GM13977 (cell line): ENCODE results near the gene DECR2.

ENCODE experiments used
- DNase-seq: peaks from one replicate; pipeline ENCODE4 v3.0.0; 2012; ENCODE audit warnings: low spot score
- in situ Hi-C: fragments of 300-500 bp; cut with MboI; formaldehyde crosslinking; loops from one replicate; pipeline ENCODE4 v1.12.0; 2022; ENCODE audit warnings: low sequenced_read_pairs, low pct_unique_long_range_greater_than_20kb, mixed read lengths, inconsistent platforms; ENCODE audit not compliant: unreplicated experiment
- TF ChIP-seq, protein P1 (sequence below): IDR thresholded peaks from 2 replicates; pipeline ENCODE4 v1.5.1; 2012; ENCODE audit warnings: mild to moderate bottlenecking, control low read depth; ENCODE audit not compliant: insufficient read depth; ENCODE audit errors: extremely low read depth, missing control alignments

DECR2 gene, protein sequence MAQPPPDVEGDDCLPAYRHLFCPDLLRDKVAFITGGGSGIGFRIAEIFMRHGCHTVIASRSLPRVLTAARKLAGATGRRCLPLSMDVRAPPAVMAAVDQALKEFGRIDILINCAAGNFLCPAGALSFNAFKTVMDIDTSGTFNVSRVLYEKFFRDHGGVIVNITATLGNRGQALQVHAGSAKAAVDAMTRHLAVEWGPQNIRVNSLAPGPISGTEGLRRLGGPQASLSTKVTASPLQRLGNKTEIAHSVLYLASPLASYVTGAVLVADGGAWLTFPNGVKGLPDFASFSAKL

DNA sequence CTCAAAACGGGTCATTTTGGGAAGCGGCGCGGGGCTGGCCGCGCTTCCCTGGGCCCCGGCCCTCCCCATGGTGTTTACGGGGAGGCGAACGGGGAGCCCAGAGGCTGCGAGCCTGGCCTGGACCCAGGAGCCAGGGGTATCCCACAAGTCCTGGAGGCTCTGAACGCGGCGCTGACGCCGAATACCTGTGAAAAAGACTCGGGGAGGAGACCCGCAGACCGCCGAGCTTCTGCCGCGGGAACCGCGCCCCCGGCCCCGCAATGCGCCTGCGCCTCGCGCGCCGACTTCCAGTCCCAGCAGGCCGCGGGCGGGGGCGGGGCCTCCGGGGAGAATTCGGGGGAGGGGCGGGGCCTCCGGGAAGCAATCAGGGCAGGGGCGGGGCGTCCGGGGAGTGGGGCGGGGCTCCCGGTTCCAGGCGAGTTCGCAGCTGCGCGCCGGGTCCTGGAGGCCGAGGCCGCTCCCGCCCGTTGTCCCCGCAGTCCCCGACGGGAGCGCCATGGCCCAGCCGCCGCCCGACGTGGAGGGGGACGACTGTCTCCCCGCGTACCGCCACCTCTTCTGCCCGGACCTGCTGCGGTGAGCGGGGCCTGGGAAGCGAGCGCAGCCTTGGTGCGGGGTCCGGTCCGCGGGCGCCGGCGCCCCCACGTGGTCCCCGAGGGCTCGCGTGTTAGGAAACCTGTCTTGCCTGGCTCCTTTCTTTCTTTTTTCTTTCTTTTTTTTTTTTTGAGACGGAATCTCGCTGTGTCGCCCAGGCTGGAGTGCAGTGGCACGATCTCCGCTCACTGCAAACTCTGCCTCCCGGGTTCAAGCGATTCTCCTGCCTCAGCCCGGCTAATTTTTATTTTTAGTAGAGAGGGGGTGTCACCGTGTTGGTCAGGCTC is at the start of gene DECR2:
DECR2 (plus strand) TSS at position 418 of the 881 bp plus-strand sequence; CDS start at position 497, 79 bp downstream.
- in situ Hi-C loops, result no loop called here
- peak; percentile 99 for DNase-seq
- TF ChIP-seq, protein P1, sequence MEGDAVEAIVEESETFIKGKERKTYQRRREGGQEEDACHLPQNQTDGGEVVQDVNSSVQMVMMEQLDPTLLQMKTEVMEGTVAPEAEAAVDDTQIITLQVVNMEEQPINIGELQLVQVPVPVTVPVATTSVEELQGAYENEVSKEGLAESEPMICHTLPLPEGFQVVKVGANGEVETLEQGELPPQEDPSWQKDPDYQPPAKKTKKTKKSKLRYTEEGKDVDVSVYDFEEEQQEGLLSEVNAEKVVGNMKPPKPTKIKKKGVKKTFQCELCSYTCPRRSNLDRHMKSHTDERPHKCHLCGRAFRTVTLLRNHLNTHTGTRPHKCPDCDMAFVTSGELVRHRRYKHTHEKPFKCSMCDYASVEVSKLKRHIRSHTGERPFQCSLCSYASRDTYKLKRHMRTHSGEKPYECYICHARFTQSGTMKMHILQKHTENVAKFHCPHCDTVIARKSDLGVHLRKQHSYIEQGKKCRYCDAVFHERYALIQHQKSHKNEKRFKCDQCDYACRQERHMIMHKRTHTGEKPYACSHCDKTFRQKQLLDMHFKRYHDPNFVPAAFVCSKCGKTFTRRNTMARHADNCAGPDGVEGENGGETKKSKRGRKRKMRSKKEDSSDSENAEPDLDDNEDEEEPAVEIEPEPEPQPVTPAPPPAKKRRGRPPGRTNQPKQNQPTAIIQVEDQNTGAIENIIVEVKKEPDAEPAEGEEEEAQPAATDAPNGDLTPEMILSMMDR, result peak; percentile 59

DNA sequence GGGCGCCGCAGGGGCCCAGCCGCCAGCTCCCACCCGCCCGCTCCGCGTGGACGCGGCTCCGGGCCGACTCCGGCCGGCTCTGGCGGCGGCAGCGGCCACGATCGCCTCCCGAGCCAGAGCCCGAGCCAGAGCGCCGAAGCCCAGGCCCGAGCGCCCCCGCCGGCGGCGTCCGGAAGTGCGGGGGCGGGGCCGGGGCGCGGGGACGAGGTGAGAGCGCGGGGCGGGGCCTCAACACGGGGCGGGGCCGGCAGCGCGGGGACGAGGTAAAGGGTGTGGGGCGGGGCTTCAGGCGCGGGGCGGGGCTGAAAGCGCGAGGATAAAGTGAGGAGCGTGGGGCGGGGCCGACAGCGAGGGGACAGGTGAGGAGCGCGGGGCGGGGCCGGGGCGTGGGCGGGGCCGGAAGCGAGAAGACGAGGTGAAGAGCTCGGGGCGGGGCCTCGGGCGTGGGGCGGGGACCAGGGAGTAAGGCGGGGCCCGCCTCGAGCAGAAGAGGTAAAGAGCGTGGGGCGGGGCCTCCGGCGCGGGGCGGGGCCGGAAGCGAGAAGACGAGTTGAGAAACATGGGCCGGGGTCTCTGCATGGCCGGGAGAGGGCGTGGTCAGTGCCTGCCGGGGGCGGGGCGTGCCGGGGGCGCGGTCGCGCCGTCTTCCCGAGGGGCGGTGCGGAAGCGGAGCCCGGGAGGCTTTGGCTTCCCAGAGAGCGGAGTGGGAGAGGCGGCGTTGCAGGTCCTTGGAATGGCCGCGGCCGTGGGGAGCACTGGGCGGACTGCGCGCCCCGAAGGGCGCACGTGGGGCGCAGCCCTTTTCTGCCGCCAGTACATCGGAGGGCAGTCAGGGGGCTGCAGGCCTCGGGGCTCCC is 48.9 kb upstream of the DECR2 start, which contains the start of gene AXIN1:
AXIN1 (minus strand) TSS at position 177 of the 857 bp plus-strand sequence. CDS start 5,698 bp downstream, outside the sequence.
- in situ Hi-C loops, result no loop called here
- TF ChIP-seq, protein P1, result peak; percentile 69
- DNase-seq, result peak; percentile 99

DNA sequence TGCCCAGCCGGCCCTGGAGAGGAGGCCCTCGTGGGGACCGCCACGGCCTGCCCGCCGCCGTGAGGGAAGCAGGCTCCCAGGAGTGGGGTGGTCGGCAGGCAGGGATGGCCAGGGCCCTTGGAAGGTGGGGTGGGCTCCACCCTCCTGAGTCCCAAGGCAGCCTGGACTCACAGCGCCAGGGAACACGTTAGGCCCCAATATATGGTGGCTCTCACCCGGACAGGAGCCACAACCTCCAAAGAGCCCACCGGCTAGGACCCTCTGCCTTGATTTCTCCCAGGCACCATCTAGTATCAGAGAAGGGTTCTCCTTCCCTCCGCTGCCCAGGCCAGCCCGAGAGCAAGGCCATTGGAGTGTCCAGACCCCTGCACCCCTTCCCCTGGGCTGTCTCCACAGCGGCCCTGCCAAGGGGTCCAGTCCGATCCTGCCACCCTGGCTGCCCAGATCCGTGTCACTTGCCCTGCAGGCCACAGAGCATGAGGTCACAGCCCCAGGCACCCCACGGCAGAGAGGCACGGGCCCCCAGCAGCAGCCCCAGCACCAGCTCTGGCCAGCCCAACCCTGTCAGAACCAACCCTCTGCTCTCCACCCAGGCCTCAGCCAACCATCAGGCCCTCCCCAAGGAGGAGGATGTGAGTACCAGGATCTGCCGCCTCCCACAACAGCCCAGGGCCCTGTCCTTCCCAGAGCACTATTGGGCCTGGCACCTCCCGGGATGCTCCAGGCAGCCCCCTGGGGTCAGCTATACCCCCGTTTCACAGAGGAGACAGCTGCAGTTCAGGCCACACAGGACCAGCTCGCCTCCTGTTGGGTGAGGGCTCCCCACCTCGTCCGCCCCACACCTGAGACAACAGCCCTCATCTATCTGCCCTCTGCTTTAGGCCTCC is 48.0 kb upstream of the DECR2 start:
- no peak for DNase-seq
- in situ Hi-C loops, result no loop called here
- TF ChIP-seq, protein P1, result no peak

DNA sequence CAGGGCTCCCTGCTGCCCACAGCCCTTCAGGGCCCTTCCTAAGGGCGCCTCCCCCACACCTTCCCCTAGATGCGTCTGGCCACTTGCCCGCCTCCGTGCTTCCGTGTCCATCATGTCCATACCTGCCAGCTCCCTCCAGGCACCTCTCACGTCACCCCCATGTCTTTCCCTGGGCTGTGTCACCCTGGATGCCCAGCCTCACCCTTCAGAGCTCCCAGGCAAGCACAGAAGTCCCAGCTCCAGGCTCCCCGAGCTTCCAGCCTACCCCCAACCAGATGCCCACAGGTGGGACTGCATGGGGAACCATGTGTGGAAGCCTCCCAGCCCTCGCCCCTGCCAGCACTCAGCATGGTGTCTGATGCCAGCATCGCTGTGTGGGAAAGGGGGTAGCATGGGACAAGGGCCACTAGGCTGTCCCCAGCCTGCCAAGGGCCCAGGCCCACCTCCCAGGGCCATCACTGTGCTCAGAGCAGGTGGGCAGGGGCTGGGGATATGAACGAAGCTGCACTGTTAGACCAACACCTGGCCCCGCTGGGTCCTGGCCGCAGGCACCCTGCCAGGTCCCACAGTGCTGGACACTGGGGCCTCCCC is 47.3 kb upstream of the DECR2 start:
- in situ Hi-C loops, result no loop called here
- TF ChIP-seq, protein P1, result no peak
- DNase-seq, result no peak

DNA sequence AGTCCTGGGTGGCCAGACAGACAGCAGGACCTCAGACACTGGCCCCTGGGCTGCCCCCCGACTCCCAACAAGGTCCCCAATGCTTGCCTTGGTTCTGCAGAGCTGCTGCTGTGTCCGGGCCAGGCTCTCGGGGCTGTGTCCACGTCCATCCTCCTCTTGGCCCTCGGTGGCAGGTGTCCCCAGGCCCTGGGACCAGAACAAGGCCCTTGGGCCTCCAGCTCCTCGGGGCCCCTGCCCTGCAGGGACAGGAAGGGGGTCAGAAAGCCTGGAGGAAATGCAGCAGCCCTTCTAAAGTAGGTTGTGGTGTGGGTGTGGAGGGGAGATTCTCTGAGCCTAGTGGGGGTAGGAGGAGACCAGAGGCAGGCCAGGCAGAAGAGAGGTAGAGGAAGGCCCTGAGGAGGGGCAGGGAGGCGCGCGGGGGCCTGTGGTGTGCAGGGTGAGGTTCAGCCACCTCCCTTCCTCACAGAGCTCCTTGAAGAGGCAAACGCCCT is 46.7 kb upstream of the DECR2 start:
- in situ Hi-C loops, result no loop called here
- DNase-seq, result no peak
- TF ChIP-seq, protein P1, result no peak
